KMS-11 (cell line): ENCODE results near the gene GLUD1.

ENCODE experiments used
- H2AFZ ChIP-seq: fragments of 200-600 bp; sonication (generic); 2 replicates; pipeline ENCODE4 v1.6.1; 2016; ENCODE audit warnings: antibody characterized with exemption, mixed run types, low read depth
- H3K27ac ChIP-seq: fragments of 200-600 bp; sonication (generic); 2 replicates; pipeline ENCODE4 v1.6.1; 2016; ENCODE audit warnings: mild to moderate bottlenecking, mixed run types
- H3K27me3 ChIP-seq: fragments of 200-600 bp; sonication (generic); 2 replicates; pipeline ENCODE4 v1.6.1; 2017; ENCODE audit warnings: mild to moderate bottlenecking, low read depth, mixed run types, moderate library complexity; ENCODE audit not compliant: insufficient read depth
- H3K36me3 ChIP-seq: fragments of 200-600 bp; sonication (generic); 2 replicates; pipeline ENCODE4 v1.6.1; 2017; ENCODE audit warnings: mild to moderate bottlenecking, mixed run types; ENCODE audit not compliant: insufficient read depth
- H3K4me1 ChIP-seq: fragments of 200-600 bp; sonication (generic); 2 replicates; pipeline ENCODE4 v1.6.1; 2016; ENCODE audit warnings: mild to moderate bottlenecking, low read depth, mixed run types; ENCODE audit not compliant: poor library complexity, severe bottlenecking
- H3K4me2 ChIP-seq: fragments of 200-600 bp; sonication (generic); 2 replicates; pipeline ENCODE4 v1.7.0; 2016; ENCODE audit warnings: mild to moderate bottlenecking, mixed run types
- H3K4me3 ChIP-seq: fragments of 200-600 bp; sonication (generic); IDR thresholded peaks from 2 replicates; pipeline ENCODE4 v1.6.1; 2017; ENCODE audit warnings: low read depth, low read length, mixed read lengths; ENCODE audit not compliant: insufficient read depth
- H3K79me2 ChIP-seq: fragments of 200-600 bp; sonication (generic); 2 replicates; pipeline ENCODE4 v1.6.1; 2016; ENCODE audit warnings: low read depth, mixed run types; ENCODE audit not compliant: insufficient read depth
- H3K9ac ChIP-seq: fragments of 200-600 bp; sonication (generic); 2 replicates; pipeline ENCODE4 v1.6.1; 2016; ENCODE audit warnings: mild to moderate bottlenecking, mixed run types
- H4K20me1 ChIP-seq: fragments of 200-600 bp; sonication (generic); 2 replicates; pipeline ENCODE4 v1.6.1; 2016; ENCODE audit warnings: mild to moderate bottlenecking, mixed run types; ENCODE audit not compliant: insufficient read depth
- TF ChIP-seq, protein P1 (sequence below): fragments of 200-600 bp; sonication (generic); conservative IDR thresholded peaks from 2 replicates; pipeline ENCODE4 v1.6.1; 2017; ENCODE audit warnings: low read depth, mild to moderate bottlenecking, antibody characterized with exemption, low read length, moderate library complexity, mixed read lengths

The GLUD1 gene

DNA sequence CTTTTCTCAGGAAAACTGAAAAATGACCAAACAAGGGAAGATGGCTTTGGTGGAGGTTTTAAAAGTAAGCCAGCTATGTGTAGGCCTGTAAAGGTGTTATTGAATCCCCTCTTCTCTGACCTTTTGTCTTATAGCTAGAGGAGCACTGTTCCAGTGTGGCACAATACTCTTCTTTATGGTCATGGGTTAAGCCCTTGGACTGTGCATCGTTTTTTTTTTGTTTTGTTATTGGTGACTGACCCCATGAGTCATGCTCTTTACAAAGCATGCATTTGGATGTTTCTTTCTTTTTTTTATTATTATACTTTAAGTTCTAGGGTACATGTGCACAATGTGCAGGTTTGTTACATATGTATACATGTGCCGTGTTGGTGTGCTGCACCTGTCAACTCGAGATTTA lies 94.2 kb downstream of the GLUD1 start:
- Histone ChIP-seq H2AFZ (no peak overlapping the region), H3K4me1 (no peaks in the 10 kb centered on the region), H4K20me1 (no peaks in the 10 kb centered on the region), H3K27ac (no peak overlapping the region), H3K36me3 (no peaks in the 10 kb centered on the region), H3K4me3 (no peak overlapping the region), H3K4me2 (no peak overlapping the region), H3K79me2 (no peaks in the 10 kb centered on the region), H3K27me3 (no peaks in the 10 kb centered on the region; the same call in 1 of the 2 replicates), H3K9ac (no peak overlapping the region)
- TF ChIP-seq, protein P1, sequence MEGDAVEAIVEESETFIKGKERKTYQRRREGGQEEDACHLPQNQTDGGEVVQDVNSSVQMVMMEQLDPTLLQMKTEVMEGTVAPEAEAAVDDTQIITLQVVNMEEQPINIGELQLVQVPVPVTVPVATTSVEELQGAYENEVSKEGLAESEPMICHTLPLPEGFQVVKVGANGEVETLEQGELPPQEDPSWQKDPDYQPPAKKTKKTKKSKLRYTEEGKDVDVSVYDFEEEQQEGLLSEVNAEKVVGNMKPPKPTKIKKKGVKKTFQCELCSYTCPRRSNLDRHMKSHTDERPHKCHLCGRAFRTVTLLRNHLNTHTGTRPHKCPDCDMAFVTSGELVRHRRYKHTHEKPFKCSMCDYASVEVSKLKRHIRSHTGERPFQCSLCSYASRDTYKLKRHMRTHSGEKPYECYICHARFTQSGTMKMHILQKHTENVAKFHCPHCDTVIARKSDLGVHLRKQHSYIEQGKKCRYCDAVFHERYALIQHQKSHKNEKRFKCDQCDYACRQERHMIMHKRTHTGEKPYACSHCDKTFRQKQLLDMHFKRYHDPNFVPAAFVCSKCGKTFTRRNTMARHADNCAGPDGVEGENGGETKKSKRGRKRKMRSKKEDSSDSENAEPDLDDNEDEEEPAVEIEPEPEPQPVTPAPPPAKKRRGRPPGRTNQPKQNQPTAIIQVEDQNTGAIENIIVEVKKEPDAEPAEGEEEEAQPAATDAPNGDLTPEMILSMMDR: no peak
